Neutrophil (primary cell): ENCODE results near the gene SLC29A1.
A peak's percentile ranks its signal among the peaks of the same experiment; 100 is the strongest.

Source experiments
- H3K27ac ChIP-seq: fragments of 200-600 bp; sonication (generic); 2 replicates; pipeline ENCODE4 v1.5.1; 2016; ENCODE audit warnings: mild to moderate bottlenecking, moderate library complexity
- H3K27me3 ChIP-seq: fragments of 200-600 bp; sonication (generic); 2 replicates; pipeline ENCODE4 v1.6.0; 2016; ENCODE audit warnings: mild to moderate bottlenecking
- H3K36me3 ChIP-seq: fragments of 200-600 bp; sonication (generic); 2 replicates; pipeline ENCODE4 v1.5.1; 2017
- H3K4me1 ChIP-seq, 2 experiments: fragments of 200-600 bp in 1 of 2; sonication (generic) in 1 of 2; 1 replicate in 1 of 2; 2 replicates in 1 of 2; pipeline versions ENCODE4 v1.5.1 to v1.6.1; 2013 to 2016; ENCODE audit warnings: low read depth in 1 of 2, low read length in 1 of 2, mild to moderate bottlenecking in 1 of 2, moderate library complexity in 1 of 2; ENCODE audit not compliant: control insufficient read depth in 1 of 2, insufficient read depth in 1 of 2
- H3K4me3 ChIP-seq, 2 experiments: fragments of 200-600 bp in 1 of 2; sonication (generic) in 1 of 2; 1 replicate in 1 of 2; 2 replicates in 1 of 2; pipeline ENCODE4 v1.5.1; 2013 to 2016; ENCODE audit warnings: low read depth in 1 of 2, low read length in 1 of 2, mild to moderate bottlenecking in 1 of 2, moderate library complexity in 1 of 2
- H3K9me3 ChIP-seq: fragments of 200-600 bp; sonication (generic); 2 replicates; pipeline ENCODE4 v1.5.1; 2016
- TF ChIP-seq, protein P1 (sequence below): fragments of 200-600 bp; sonication (generic); IDR thresholded peaks from 2 replicates; pipeline ENCODE4 v1.5.1; 2016; ENCODE audit warnings: antibody characterized with exemption

SLC29A1 gene

GRCh38 chr6:44265722-44266233 is 42.4 kb downstream of the SLC29A1 start:
- TF ChIP-seq, protein P1, sequence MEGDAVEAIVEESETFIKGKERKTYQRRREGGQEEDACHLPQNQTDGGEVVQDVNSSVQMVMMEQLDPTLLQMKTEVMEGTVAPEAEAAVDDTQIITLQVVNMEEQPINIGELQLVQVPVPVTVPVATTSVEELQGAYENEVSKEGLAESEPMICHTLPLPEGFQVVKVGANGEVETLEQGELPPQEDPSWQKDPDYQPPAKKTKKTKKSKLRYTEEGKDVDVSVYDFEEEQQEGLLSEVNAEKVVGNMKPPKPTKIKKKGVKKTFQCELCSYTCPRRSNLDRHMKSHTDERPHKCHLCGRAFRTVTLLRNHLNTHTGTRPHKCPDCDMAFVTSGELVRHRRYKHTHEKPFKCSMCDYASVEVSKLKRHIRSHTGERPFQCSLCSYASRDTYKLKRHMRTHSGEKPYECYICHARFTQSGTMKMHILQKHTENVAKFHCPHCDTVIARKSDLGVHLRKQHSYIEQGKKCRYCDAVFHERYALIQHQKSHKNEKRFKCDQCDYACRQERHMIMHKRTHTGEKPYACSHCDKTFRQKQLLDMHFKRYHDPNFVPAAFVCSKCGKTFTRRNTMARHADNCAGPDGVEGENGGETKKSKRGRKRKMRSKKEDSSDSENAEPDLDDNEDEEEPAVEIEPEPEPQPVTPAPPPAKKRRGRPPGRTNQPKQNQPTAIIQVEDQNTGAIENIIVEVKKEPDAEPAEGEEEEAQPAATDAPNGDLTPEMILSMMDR, result no peak
- Histone ChIP-seq H3K36me3 (peaks cover 4% of the 10 kb centered on the region), H3K4me3 (peak overlapping the region; percentile 74 to 77), H3K4me1 (peaks cover 46 to 48% of the 10 kb centered on the region in 2 experiments), H3K27me3 (peaks cover 26% of the 10 kb centered on the region), H3K9me3 (no peaks in the 10 kb centered on the region), H3K27ac (peak overlapping the region; percentile 85)

GRCh38 chr6:44266347-44266746 is 43.0 kb downstream of the SLC29A1 start:
- H3K27ac ChIP-seq, result no peak overlapping the region
- peaks cover 3% of the 10 kb centered on the region for H3K36me3 ChIP-seq
- peaks cover 31% of the 10 kb centered on the region for H3K27me3 ChIP-seq
- no peaks in the 10 kb centered on the region for H3K9me3 ChIP-seq
- H3K4me1 ChIP-seq, result peaks cover 48 to 51% of the 10 kb centered on the region in 2 experiments
- TF ChIP-seq, protein P1, result no peak
- H3K4me3 ChIP-seq, result no peak overlapping the region

DNA sequence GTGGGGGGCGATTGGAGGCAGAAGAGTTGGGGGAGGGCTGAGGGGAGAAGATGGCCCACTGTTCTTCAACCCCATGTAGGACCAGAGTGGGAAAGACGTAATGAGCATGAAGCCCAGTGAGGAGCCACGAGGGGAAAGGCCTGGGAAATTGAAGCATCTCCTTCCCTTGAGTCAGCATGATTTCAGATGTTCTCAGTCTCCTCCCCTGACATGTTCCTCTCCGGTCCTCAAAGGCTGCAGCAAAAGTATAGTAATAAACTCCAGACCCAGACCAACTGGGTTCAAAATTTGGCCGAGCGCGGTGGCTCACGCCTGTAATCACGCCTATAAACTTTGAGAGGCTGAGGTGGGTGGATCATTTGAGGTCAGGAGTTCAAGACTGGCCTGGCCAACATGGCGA is 43.9 kb downstream of the SLC29A1 start:
- no peak overlapping the region for H3K4me3 ChIP-seq
- H3K36me3 ChIP-seq, result no peaks in the 10 kb centered on the region
- peaks cover 40% of the 10 kb centered on the region for H3K27me3 ChIP-seq
- TF ChIP-seq, protein P1, result no peak
- peaks cover 44 to 51% of the 10 kb centered on the region in 2 experiments for H3K4me1 ChIP-seq
- no peak overlapping the region for H3K27ac ChIP-seq
- H3K9me3 ChIP-seq, result no peaks in the 10 kb centered on the region

GRCh38 chr6:44268095-44268628 is 44.8 kb downstream of the SLC29A1 start:
- no peaks in the 10 kb centered on the region for H3K36me3 ChIP-seq
- H3K4me3 ChIP-seq, result no peak overlapping the region

GRCh38 chr6:44269178-44269920 is 46.0 kb downstream of the SLC29A1 start:
- Histone ChIP-seq H3K9me3 (no peaks in the 10 kb centered on the region), H3K4me1 (peaks cover 23 to 31% of the 10 kb centered on the region in 2 experiments), H3K27me3 (peaks cover 61% of the 10 kb centered on the region), H3K4me3 (no peak overlapping the region), H3K36me3 (no peaks in the 10 kb centered on the region), H3K27ac (peak overlapping the region; percentile 13)
- TF ChIP-seq, protein P1, result no peak

More at GRCh38 chr6:44268095-44268628, 44.8 kb downstream of the SLC29A1 start:
- Histone ChIP-seq H3K27me3 (peaks cover 49% of the 10 kb centered on the region), H3K4me1 (peaks cover 35 to 43% of the 10 kb centered on the region in 2 experiments), H3K27ac (no peak overlapping the region), H3K9me3 (no peaks in the 10 kb centered on the region)
- TF ChIP-seq, protein P1, result peak; percentile 92
